GM18907 (cell line): ENCODE results near the gene RGL2.
A peak's percentile ranks its signal among the peaks of the same experiment; 100 is the strongest.
"Not testable (repeated sequence)": the region's sequence is repeated elsewhere in the genome, so short reads cannot be mapped to it uniquely, and the experiment has no call there.

Experiments
- ATAC-seq: cut with Tn5 transposase; IDR thresholded peaks from one replicate; pipeline ENCODE4 v1.9.1; 2021; ENCODE audit warnings: mild to moderate bottlenecking, moderate library complexity; ENCODE audit not compliant: unreplicated experiment

RGL2 gene

GRCh38 chr6:33294086-33294823 is 4.5 kb downstream of the RGL2 start:
- ATAC-seq = no peak

- no peak for ATAC-seq
Measured at GRCh38 chr6:33292996-33293682, 5.6 kb downstream of the RGL2 start.

- ATAC-seq = no peak
Measured at GRCh38 chr6:33290459-33290858, 8.3 kb downstream of the RGL2 start.

GRCh38 chr6:33289784-33290315 is 8.9 kb downstream of the RGL2 start:
- peak; percentile 4 for ATAC-seq

GRCh38 chr6:33288921-33289783 is 9.6 kb downstream of the RGL2 start, which contains the start of the genes PFDN6 and WDR46:
TSS of gene PFDN6 (plus strand) at chr6:33289601. CDS start at chr6:33289857, 256 bp downstream.
TSS of gene WDR46 (minus strand) at chr6:33289239. CDS start at chr6:33289170, 69 bp downstream.
- peak; percentile 78 for ATAC-seq

- ATAC-seq = peak; percentile 5
Measured at GRCh38 chr6:33288141-33288920, 10.4 kb downstream of the RGL2 start.

- no peak for ATAC-seq
Measured at GRCh38 chr6:33286946-33287914, 11.5 kb downstream of the RGL2 start.

- ATAC-seq = not testable (repeated sequence)
Measured at GRCh38 chr6:33285214-33285613, 13.5 kb downstream of the RGL2 start.

GRCh38 chr6:33280539-33280938 is 18.2 kb downstream of the RGL2 start:
- no peak for ATAC-seq

- no peak for ATAC-seq
Measured at GRCh38 chr6:33279971-33280511, 18.7 kb downstream of the RGL2 start.

GRCh38 chr6:33279257-33279695 is 19.5 kb downstream of the RGL2 start:
- ATAC-seq = no peak

- ATAC-seq = no peak
Measured at GRCh38 chr6:33278810-33279209, 19.9 kb downstream of the RGL2 start.

- ATAC-seq = no peak
Measured at GRCh38 chr6:33278392-33278741, 20.4 kb downstream of the RGL2 start.

GRCh38 chr6:33277663-33278391 is 20.9 kb downstream of the RGL2 start:
- no peak for ATAC-seq

- ATAC-seq = peak; percentile 49
Measured at GRCh38 chr6:33276864-33277662, 21.7 kb downstream of the RGL2 start, which contains the start of gene B3GALT4. TSS of gene B3GALT4 (plus strand) at chr6:33277123. CDS start at chr6:33277420, 297 bp downstream.

GRCh38 chr6:33276581-33276863 is 22.2 kb downstream of the RGL2 start:
- ATAC-seq = no peak

- not testable (repeated sequence) for ATAC-seq
Measured at GRCh38 chr6:33275795-33276580, 22.8 kb downstream of the RGL2 start.
